ENCODE data around the gene EXOC4.
A peak's percentile ranks its signal among the peaks of the same experiment; 100 is the strongest.

EXOC4 gene

GRCh38 chr7:133434246-133434865 lies 181.5 kb downstream of the EXOC4 start:
- peak; percentile 18 for DNase-seq

DNA sequence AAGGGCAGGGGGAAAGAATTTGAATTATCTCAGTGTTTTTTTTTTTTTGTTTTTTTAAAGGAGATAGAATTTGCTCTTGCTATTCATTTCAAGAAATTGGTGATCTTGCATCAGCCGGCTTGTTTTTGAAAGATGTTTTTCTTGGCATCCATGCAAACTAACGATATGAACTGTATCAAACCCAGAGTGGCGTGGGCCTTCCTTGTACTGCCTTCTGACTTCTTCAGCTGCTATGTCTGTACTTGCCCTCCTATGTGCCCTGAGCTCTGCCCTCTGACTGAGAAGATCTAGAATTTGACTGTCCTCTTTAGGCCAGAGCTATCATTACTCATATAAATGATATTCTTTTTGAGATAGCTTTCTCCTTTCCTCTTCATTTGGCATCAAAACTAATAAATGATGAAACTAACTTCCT lies 183.1 kb downstream of the EXOC4 start:
- no peak for DNase-seq

- no peak for DNase-seq
Measured at GRCh38 chr7:133437544-133437943, 184.7 kb downstream of the EXOC4 start.

DNA sequence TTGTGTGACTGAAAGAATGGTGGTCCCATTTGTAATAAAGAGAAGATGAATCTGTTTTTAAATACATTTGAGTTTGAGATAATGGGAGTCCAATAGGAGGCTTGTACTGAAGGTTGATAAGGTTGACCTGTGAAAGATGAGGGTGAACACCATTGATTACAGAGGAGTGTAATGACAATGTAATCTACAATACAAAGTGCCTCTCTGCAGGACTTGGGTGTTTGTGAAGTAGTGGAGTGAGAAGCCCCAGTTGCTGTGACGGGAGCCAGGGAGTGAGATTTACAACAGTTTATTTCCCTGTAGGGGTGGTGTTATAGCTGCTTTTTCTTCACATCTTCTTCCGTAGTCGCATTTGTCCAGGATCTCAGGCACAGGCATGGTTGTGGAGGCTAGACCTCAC lies 189.9 kb downstream of the EXOC4 start:
- no peak for DNase-seq

DNA sequence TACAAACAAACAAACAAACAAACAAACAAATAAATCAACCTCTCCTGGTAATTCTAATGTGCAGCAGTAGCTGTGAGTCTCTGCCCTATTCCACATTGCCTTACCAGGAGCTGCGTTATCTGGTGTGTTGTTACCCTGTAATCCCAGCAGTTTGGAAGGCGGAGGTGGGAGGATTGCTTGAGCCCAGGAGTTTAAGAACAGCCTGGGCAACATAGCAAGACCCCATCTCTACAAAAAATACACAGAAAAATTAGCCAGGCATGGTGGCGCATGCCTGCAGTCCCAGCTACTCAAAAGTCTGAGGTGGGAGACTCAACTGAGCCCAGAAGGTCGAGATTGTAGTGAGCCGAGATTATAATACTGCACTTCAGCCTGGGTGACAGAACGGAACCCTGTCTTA lies 192.7 kb downstream of the EXOC4 start:
- no peak for DNase-seq

DNA sequence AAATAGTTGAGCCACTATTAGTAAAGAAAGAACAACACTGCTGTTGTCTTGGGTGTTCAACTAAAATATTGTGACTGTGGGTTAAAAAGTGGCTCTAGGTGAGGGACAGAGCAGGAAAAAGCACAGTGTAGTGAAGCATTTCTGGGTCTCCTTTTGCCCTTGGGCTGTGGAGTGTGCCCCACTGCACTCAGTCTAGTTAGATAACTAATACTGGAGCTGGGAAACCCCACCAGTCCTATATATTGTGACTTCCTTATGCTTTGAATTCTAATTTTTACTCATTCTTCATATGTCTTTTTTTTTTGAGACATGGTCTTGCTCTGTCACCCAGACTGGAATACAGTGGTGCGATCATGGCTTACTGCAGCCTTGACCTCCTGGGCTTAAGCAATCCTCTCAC lies 195.1 kb downstream of the EXOC4 start:
- DNase-seq: no peak

- DNase-seq: no peak
Measured at GRCh38 chr7:133452577-133452976, 199.7 kb downstream of the EXOC4 start.

DNA sequence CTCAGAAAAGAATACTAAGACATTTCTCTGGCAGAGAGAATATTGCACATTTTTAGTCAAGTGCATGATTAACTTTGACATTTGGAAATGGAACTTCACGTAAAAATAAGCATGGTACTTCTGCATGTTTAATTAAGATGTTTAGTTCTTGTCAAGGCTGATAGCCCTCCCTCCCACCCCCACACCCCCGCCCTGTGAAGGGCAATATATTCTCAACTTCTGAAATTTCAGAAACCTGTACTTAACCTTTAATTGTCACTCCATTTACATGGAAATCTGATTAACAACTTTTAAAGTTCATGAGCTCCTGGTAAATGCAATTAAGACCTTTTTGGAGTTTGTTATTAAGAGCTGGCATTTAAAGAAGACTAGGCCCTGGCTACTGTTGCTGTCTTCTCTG lies 205.8 kb downstream of the EXOC4 start:
- no peak for DNase-seq

GRCh38 chr7:133461421-133461820 lies 208.5 kb downstream of the EXOC4 start:
- no peak for DNase-seq

GRCh38 chr7:133475655-133476054 lies 222.8 kb downstream of the EXOC4 start:
- no peak for DNase-seq

DNA sequence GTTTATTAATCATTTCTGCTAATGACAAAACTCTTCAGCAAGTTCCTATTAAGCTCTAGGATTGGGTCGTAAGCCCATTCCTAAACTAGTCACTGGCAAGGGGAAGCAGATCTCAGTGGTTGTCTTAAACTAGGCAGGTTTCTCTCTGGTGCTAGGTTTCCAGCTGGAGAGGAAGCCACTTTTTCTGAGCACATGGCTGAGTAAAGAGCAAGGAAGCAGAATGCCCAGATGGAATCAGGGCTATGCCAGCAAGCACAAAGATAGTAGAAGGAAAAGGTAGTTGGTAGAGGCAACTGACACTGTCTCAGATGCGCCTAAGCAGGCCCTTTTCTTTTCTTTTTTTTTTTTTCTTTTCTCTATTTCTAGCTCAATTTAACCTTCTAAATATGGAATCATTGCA lies 224.9 kb downstream of the EXOC4 start:
- DNase-seq: no peak

- no peak for DNase-seq
Measured at GRCh38 chr7:133478591-133479135, 225.8 kb downstream of the EXOC4 start.

GRCh38 chr7:133479456-133480065 lies 226.7 kb downstream of the EXOC4 start:
- DNase-seq: no peak

DNA sequence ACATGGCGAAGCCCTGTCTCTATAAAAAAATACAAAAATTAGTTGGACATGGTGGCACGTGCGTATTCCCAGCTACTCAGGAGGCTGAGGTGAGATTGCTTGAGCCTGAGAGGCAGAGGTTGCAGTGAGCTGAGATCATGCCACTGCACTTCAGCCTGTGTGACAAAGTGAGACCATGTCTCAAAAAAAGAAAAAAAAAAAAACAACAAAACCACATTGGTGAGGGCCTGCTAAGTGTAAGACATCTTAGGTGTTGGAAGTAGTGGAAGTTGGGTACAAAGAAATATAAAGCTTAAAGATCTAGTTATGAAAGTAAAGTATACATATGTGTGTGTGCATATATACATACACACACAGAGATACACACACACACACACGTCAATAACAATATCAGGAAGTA lies 228.0 kb downstream of the EXOC4 start:
- no peak for DNase-seq

DNA sequence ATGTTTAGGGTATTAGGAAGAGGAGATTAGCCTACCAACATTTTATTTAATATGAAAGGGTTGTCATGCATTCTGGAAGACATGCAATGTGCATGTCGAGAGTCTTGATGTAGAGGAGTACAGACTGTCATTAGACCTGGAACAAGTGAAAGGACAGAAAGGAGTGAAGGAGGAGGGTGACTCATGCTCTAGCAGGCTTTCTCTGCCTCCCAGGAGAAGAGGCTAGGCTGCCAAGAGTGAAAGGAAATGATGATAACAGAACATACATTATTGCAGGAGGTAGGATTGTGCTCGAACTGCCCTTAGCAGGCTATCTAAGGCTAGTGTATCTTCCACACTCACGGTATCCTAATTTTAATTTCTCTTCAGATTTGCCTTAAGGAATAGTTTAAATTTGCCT lies 228.8 kb downstream of the EXOC4 start:
- no peak for DNase-seq

DNA sequence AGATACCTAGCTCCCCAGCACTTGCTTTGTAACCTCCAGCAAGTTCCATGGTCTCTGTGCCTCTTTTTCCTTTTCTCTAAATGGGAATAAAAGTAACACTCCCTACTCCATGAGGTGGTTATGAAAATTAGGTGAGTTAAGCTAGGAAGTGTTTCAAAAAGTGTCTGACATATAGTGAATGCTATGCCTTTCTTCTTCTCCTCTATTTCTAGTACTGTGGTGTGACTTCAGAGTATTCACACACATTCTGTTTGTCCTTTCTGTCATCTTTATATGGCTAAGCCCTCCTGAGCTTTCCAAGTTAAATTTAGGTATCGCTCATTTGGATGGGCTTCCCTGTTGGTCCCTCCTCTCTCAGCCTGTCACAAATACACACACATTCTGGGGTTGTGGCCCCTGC lies 229.7 kb downstream of the EXOC4 start:
- DNase-seq: no peak

GRCh38 chr7:133484086-133484485 lies 231.2 kb downstream of the EXOC4 start:
- DNase-seq: peak; percentile 66

DNA sequence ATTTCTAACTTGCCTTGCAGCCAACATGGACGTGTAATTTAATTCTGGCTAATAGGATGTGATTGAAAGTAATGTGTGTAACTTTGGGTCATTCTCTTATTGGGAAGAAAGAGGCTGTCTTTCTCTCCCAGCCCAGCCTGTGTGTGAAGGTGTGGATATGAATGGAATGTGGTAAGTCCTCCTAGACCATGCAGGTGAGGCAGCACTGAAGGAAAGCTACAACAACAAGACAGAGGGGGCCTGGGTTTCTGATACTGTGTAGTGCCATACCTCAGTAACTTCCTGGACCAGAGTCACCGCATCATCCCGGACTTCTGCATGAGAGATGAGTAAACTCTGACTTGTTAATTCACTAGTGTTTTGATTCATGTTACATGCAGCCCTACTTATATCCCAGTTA lies 237.0 kb downstream of the EXOC4 start:
- peak; percentile 34 for DNase-seq

DNA sequence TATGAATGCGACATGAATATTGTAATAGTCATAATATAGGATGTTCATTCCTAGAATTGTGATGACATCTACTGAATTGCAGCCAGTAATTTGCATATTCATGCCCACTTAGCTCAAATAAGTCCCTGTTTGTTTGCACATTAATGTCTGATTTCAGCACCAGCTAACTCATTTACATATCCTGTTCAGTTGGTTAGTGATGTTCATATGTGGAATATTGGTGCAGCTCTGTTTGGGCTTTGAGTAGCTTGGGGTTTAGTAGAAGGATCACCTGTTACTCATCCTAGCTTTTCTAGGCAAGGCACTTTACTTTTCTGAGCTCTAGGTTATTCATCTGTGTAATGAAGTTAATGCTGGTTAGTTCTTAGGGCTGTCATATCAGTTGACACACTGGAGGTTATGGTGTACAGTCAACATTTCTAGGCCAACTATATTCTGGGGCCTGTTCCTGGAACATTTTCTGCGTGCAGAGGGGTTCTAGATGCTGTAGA lies 238.4 kb downstream of the EXOC4 start:
- DNase-seq: peak; percentile 63

DNA sequence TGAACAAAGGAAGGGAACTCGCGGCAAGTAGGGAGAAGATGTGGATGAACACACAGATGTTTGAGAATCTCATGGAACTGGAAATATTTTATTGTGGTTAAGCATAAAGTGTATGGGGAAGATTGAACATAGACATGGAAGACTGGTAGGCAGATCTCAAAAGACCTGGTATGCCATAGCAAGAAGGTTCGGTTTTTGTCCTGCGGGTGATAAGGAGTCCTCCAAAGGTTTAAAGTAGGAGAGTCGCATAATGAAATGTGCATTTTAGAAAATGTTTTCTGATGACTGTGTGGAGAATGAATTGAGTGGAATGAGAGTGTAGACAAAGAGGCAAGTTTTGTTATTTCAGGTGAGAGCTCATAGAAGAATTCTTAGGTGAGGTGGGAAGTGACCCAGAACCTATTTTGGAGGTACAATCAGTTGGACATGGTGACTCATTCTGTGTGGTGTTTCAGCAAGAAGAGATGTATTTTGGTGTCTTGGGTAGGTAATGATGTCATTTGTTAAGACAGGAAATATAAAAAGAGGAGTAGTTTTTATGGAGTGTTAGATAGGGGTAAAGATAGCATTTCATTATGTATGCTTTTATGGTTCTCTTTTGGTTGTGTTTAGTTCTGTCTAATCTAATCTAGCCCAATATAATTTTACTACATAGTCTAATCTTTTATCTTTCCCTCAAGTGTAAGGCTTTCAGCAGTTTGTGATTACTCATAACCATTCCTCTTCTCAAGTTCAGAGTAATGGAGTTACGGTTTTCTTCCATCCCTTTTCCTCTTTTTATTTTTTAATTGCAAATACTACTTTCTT lies 239.2 kb downstream of the EXOC4 start:
- peak; percentile 23 for DNase-seq

- DNase-seq: no peak
Measured at GRCh38 chr7:133497061-133497460, 244.2 kb downstream of the EXOC4 start.

DNA sequence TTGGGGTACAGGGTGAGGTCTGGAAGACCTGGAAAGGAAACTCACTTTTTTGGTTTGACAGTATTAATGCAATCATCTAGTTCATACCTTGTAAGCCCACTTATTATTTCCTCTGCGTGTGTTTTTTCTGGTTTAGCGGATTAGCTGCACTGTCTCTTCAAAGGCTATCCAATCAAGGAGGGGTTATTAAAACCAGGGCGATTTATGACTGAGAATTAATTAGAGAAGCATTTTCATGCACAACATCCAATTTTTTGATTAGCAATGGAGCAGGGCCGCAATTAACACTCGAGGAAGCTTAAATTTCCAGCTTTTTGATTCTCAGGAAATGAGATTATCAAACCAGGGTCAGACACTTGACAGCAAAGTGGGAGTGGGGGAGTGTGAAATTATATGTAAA lies 248.9 kb downstream of the EXOC4 start:
- DNase-seq: no peak

DNA sequence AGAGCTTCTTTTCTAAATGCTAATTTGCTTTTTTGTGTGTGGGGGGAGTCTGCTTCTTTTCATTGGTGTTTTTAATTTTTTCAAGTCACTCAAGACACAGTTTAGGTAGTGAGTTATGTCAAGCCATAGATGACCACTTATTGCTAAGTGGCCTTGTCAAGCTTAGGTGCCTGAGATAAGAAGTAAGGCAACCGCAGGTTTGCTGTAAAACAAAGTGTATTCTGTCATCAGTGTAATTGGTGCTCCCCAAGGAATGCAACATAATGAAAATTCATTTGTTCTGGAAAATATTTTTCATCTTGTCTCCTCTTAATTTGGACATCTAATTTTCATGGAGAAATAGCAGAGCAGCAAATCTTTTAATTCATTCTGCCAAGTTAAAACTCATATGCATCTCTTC lies 249.6 kb downstream of the EXOC4 start:
- DNase-seq: no peak

- no peak for DNase-seq
Measured at GRCh38 chr7:133502972-133503371, 250.1 kb downstream of the EXOC4 start.

Measured in activated CD4-positive, alpha-beta T cell treated with anti-CD3 and anti-CD28 coated beads, Interleukin-2, amount 50 U/mL, for 16 hours (primary cell).